ENCODE results near the gene BBS10.

DNA sequence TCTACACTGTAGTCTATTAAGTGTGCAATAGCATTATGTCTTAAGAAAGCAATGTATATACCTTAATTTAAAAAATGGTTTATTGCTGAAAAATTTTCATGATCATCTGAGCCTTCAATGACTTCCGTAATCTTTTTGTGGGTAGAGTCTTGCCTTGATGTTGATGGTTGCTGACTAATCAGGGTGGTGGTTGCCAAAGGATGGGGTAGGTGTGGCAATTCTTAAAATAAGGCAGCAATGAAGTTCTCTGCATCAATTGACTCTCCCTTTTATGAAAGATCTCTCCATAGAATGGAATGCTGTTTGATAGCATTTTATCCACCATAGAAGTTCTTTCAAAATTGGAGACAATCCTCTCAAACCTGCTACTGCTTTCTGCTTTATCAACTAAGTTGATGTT lies 41.1 kb downstream of the BBS10 start:
- TF ChIP-seq CTCF (IDR thresholded peaks at IDR 0.05) (no peak), POLR2A (IDR thresholded peaks at IDR 0.05) (no peak)
